NCI-H1048 (cell line): ENCODE data around the gene SIVA1.

Experiments used
- DNase-seq: peaks from one replicate; lab custom pipeline; 2025; lab: John Stamatoyannopoulos, UW

SIVA1 gene

GRCh38 chr14:104784846-104785707 lies 32.1 kb downstream of the SIVA1 start:
- no peak for DNase-seq

GRCh38 chr14:104785708-104786080 lies 32.7 kb downstream of the SIVA1 start:
- DNase-seq, result no peak

DNA sequence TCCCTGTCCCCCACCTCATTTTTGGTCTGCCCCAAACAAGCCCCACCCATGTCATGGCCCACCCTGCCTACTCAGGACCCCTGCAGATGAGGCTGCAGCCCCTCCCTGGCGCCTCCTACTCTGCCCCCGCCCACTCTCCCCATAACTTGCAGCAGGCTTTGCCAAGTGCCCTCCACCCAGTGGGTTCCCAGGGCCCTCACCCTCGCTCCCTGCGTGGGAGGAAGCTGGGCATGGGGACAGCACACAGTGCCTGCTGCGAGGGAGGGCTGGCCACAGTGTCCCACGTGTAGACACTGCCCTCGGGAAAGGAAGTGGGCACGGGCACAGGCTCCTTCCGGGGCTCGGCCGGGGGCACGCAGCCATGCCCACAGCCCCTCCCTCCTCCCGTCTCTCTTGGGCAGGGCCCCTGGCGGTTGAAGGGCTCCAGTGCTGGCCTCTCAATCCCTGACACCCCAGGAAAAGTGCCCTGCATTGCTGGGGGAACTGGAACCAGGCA lies 33.2 kb downstream of the SIVA1 start:
- DNase-seq, result no peak

DNA sequence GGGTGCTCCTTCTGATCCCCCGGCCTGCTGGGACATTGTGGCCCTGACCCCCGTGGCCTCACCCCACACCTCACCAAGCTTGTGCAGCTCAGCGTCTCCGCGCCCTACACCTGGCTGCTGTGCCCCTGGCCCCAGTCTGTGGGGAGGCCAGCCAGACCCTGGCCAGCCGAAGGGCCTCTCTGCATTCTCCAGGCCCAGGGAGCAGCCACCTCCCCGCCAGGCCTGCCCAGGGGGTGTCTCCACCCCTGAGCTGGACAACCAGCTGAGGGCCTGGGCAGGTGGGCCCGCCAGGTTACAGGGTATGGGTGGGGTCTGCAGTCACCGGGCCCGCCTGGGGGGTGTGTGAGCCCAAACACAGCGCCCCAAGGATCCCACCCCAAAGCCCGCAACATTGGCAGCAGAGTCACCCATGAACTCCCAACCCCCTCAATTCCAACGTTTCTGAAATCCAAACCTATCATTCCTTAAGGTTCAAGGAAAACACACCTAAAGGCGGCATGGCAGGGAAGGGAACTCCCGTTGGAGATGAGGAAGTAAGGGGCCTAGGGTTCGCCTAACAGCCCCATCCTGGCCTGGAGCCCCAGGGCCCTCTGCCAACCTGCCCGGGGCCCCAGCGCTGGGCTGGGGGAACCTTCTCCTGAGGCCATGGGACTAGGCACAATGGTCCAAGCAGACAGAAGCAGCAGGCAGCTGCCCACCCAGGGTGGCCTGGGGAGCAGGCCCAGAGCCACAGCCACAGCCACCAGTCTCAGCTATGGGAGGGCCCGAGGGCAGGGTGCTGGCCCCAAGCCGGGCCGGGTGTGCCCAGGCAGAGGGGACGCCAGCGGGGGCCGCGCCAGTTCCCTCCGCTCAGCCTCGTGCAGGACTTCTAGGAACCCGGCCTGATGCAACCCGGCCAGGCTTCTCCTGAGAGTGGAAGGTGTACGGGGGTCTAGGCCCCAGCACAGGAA lies 34.1 kb downstream of the SIVA1 start:
- DNase-seq, result no peak

- DNase-seq, result no peak
Observed at GRCh38 chr14:104787736-104788135, 34.8 kb downstream of the SIVA1 start.

DNA sequence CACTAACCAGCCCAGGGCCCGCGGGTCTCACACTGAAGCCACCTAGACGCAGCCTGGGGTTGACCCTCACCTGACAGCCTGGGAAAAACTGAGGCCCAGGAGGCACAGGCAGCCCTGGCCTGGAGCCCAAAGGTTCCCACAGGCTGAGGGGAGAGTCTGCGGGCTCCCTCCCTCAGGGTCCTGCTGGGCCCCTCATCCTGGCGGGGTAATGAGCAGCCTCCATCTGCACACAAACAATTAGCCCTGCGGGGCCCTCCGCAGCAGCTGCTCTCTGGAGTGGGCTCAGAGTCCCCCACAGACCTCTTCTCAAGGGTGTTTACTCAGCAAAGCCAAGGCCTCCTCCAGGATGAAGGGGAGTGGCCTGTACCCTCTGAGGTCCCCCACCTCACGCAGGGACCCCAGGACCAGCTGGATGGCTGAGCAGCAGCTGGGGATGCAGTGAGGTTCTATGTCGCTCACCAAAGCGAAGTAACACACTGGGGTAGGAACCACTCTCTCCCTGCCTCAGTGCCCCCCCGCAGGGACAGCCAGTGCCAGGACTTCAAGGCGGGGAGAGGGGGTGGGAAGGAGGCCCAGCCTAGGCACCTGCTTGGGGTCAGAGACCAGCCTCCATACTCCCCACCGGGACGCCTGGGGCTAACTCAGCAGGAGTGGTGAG lies 35.3 kb downstream of the SIVA1 start:
- no peak for DNase-seq

- no peak for DNase-seq
Observed at GRCh38 chr14:104788873-104789663, 36.1 kb downstream of the SIVA1 start.

DNA sequence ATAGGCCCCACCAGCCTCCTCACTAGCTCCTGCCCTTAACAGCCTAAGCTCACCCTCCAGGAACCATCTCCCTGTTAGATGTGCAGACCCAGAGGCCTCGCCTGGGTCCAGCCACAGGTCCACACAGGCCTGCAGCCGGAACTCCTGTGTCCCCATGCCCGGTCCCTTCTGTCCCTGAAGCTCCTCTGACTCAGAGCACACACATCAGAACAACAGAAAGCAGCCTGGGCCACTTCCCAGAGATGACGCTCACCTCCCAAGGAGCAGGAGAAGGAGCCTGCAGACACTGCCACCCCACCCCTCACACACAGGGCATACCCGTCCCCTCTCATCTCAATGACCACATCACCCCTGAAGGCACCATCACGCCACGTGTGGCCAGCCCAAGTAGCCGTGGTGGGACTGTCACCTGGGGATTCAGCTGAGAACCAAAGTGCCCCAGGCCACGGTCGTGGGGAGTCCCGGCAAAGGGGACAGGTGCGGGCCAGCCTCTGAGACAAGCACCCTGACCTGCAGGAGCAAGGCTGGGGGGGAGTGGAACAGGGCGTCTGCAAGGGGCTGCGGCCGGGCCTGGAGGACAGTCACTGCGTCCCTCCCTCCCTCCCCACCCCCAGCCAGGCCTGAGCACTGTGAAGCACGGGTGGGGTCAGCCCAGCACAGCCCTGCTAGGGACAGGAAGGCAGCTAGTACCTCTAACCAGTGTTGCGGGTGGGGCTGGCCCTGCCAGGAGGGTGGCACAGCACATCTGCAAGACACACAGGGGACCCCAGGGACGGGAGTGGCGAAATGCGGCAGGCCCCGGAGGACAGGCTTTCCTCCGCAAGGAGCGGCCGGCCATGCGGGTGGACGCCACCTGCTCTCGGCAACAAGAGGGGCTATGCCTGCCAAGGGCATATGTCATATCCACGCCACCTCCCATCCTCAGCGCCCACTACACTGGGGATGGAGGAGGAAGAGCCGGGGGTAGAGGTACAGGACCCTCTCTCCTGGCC lies 37.1 kb downstream of the SIVA1 start:
- DNase-seq, result no peak

- no peak for DNase-seq
Observed at GRCh38 chr14:104791425-104791824, 38.5 kb downstream of the SIVA1 start.

DNA sequence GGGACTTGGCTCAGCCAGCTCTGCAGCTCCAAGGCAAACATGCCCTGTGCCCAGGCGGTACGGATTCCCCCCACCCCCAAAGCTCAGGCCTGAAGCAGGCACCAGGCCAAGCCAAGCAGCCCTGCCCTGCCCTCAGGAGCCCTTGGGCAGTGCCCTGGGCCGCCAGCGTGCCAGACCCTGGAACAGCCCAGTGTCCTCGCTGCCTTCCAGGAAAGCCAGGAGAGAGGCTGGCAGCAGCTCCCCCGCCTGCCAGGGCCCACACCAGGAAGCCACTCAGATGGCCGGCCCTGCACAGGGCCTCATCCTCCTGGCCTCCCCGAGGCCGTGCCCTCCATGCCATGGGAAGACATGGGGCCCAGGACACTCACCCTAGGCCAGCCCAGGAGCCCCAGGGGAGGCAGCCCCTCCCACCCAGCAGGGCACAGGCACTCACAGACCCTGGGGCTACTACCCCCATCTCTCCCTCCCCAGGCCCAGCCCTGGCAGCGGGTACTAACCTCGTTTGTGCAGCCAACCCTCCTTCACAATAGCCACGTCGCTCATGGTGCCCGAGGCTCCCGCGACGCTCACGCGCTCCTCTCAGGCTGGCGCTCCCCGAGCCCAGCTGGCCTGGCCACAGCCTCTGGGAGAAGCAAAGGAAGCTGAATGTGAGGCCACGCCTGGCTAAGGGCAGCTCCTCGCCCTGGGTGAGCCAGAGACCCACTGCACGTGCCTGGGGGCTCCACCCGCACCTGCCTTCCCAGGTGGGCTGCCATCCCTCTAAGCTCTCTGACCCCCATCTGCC lies 39.3 kb downstream of the SIVA1 start:
- no peak for DNase-seq

DNA sequence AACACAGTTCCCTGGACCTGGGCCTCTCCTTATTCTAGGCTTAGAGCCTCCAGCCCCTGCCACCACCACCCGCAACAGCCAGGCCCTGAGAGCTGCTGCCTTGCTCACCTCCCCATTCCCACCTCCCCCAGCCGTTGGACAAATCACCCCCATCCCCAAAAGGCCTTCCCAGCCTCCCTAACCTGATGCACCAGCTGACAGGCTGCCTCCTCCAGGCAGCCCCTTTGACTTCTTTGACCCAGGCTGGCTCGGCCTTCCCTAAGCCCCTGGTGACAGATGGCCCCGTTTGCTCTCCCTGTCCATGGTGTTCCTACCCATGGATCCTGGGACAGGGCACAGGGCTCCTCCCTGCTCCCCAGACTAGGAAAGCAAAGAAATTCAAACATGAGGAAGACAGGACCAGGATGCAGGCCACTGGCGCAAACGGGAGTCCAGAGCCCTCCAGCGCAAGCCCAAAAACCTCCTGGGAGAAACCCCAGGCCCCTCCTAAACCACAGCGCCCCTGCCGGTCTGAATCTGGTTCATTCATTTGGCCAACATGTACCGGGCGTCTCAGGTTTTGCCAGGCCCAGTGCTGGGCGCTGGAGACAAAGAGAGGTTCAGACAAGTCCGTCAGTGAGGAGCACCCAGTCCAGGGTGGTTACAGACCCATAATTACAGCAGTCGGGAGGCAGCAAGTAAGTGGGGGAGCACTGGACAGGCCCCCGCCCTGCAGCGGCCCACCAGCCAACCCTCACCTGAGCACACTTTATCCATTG lies 40.2 kb downstream of the SIVA1 start:
- DNase-seq, result no peak

GRCh38 chr14:104793703-104793959 lies 40.7 kb downstream of the SIVA1 start:
- DNase-seq, result no peak

DNA sequence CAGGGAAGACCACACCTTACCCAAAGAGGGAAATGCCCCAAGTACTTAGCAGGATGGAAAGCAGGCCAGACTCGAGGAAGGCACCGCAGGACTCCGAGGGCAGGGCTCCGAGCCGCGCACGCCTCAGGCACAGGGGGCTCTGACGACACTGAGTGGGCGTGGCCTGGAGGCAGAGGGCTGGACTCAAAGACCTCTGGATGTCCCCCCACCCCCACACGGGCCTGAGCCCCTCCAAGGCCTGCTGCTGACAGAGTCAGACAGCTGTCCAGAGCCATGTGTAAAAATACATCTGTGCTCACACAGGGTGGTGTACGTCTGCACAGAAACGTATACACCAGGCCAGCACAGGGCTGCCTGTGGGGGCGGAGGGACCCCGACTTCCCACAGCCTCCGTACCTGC lies 41.2 kb downstream of the SIVA1 start:
- DNase-seq, result no peak

- no peak for DNase-seq
Observed at GRCh38 chr14:104794631-104794992, 41.7 kb downstream of the SIVA1 start.

DNA sequence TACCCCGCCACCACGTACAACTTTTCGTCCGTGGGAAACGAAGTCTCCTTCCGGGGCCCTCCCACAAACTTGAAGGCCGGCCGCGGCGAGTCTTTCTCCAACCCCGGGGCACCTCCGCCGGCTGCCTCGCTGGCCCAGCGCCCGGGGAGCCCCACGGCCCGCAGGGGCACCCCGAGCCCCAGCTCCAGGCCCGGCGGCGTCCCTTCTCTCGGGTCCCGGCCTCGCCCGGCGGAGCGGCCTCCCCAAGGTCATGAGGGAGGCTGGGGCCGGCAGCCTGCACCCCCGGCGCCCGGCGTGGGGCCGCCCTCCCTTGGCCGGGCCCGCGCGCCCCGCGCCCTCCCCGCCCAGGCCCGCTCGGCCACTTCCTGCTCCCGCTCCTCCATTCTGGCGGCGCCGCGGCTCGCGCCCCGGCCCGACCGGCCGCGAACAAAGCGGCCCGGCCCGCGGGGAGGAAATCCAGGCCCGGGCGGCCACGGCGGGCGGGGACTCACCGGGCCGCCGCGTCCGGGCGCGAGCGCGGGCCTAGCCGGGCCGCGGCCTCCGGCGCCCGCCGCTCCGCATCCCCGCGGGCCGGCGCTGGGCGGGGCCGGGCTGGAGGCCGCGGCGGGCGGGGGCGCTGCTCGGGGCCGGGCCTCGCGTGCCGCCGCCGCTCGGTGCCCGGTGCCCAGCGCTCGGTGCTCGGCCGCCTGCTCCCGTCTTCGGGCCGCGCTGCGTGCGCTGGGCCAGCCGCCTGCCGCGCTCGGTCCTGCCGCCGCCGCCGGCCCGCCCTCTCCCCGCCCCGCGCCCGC lies 42.2 kb downstream of the SIVA1 start, which contains the start of gene AKT1:
TSS of gene AKT1 (minus strand) at position 756 of the 788 bp plus-strand sequence. CDS start 3,105 bp downstream, outside the sequence.
- no peak for DNase-seq

GRCh38 chr14:104795781-104796686 lies 43.1 kb downstream of the SIVA1 start:
- no peak for DNase-seq

- DNase-seq, result no peak
Observed at GRCh38 chr14:104796687-104797081, 43.7 kb downstream of the SIVA1 start.
